HG03432 (cell line): Measurements from ENCODE around the gene AIF1.

Source experiments
- ATAC-seq: cut with Tn5 transposase; IDR thresholded peaks from one replicate; pipeline ENCODE4 v1.9.1; 2021; ENCODE audit warnings: mild to moderate bottlenecking, moderate library complexity; ENCODE audit not compliant: unreplicated experiment

The AIF1 gene

GRCh38 chr6:31614684-31615578 lies at the start of gene AIF1:
Gene AIF1 (plus strand): TSS chr6:31615234. CDS start chr6:31615330, 96 bp downstream.
- no peak for ATAC-seq

- ATAC-seq = no peak
Observed at GRCh38 chr6:31567531-31568370, 47.3 kb upstream of the AIF1 start.

DNA sequence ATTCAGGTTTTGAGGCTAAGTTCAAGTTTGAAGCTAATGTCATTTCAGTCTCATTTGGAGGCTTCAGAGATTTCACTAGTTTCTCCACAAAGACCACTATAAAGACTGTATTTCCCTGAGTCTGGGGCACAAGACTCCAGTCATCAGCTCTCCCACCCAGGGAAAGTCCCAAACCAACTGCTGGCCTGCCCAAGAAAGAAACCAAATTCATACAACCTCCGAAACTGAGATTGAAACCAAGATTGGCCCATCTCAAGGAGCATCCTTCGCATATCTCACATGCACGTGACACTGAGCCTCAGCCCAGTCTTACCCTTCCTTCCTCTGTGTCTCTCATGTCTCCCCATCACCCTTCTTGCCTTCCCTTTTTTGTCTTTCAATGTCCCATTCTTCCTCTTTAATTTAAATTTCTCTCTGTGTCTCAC lies 46.5 kb upstream of the AIF1 start:
- peak; percentile 66 for ATAC-seq

- ATAC-seq = no peak
Observed at GRCh38 chr6:31569861-31570536, 45.0 kb upstream of the AIF1 start.

DNA sequence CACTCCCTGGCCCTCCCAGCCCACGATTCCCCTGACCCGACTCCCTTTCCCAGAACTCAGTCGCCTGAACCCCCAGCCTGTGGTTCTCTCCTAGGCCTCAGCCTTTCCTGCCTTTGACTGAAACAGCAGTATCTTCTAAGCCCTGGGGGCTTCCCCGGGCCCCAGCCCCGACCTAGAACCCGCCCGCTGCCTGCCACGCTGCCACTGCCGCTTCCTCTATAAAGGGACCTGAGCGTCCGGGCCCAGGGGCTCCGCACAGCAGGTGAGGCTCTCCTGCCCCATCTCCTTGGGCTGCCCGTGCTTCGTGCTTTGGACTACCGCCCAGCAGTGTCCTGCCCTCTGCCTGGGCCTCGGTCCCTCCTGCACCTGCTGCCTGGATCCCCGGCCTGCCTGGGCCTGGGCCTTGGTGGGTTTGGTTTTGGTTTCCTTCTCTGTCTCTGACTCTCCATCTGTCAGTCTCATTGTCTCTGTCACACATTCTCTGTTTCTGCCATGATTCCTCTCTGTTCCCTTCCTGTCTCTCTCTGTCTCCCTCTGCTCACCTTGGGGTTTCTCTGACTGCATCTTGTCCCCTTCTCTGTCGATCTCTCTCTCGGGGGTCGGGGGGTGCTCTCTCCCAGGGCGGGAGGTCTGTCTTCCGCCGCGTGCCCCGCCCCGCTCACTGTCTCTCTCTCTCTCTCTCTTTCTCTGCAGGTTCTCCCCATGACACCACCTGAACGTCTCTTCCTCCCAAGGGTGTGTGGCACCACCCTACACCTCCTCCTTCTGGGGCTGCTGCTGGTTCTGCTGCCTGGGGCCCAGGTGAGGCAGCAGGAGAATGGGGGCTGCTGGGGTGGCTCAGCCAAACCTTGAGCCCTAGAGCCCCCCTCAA lies 42.8 kb upstream of the AIF1 start, which contains the start of gene LTA:
LTA (plus strand) TSS at position 249 of the 871 bp plus-strand sequence; CDS start at position 703, 454 bp downstream.
- ATAC-seq = peak; percentile 33

GRCh38 chr6:31573239-31574105 lies 41.6 kb upstream of the AIF1 start:
- ATAC-seq = no peak

DNA sequence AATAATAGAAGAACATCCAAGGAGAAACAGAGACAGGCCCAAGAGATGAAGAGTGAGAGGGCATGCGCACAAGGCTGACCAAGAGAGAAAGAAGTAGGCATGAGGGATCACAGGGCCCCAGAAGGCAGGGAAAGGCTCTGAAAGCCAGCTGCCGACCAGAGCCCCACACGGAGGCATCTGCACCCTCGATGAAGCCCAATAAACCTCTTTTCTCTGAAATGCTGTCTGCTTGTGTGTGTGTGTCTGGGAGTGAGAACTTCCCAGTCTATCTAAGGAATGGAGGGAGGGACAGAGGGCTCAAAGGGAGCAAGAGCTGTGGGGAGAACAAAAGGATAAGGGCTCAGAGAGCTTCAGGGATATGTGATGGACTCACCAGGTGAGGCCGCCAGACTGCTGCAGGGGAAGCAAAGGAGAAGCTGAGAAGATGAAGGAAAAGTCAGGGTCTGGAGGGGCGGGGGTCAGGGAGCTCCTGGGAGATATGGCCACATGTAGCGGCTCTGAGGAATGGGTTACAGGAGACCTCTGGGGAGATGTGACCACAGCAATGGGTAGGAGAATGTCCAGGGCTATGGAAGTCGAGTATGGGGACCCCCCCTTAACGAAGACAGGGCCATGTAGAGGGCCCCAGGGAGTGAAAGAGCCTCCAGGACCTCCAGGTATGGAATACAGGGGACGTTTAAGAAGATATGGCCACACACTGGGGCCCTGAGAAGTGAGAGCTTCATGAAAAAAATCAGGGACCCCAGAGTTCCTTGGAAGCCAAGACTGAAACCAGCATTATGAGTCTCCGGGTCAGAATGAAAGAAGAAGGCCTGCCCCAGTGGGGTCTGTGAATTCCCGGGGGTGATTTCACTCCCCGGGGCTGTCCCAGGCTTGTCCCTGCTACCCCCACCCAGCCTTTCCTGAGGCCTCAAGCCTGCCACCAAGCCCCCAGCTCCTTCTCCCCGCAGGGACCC lies 40.6 kb upstream of the AIF1 start:
- ATAC-seq = no peak

DNA sequence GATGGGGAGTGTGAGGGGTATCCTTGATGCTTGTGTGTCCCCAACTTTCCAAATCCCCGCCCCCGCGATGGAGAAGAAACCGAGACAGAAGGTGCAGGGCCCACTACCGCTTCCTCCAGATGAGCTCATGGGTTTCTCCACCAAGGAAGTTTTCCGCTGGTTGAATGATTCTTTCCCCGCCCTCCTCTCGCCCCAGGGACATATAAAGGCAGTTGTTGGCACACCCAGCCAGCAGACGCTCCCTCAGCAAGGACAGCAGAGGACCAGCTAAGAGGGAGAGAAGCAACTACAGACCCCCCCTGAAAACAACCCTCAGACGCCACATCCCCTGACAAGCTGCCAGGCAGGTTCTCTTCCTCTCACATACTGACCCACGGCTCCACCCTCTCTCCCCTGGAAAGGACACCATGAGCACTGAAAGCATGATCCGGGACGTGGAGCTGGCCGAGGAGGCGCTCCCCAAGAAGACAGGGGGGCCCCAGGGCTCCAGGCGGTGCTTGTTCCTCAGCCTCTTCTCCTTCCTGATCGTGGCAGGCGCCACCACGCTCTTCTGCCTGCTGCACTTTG lies 39.6 kb upstream of the AIF1 start, which contains the start of gene TNF:
TNF (plus strand) TSS at position 231 of the 567 bp plus-strand sequence; CDS start at position 408, 177 bp downstream.
- ATAC-seq = no peak

- ATAC-seq = no peak
Observed at GRCh38 chr6:31575952-31576685, 38.9 kb upstream of the AIF1 start.

DNA sequence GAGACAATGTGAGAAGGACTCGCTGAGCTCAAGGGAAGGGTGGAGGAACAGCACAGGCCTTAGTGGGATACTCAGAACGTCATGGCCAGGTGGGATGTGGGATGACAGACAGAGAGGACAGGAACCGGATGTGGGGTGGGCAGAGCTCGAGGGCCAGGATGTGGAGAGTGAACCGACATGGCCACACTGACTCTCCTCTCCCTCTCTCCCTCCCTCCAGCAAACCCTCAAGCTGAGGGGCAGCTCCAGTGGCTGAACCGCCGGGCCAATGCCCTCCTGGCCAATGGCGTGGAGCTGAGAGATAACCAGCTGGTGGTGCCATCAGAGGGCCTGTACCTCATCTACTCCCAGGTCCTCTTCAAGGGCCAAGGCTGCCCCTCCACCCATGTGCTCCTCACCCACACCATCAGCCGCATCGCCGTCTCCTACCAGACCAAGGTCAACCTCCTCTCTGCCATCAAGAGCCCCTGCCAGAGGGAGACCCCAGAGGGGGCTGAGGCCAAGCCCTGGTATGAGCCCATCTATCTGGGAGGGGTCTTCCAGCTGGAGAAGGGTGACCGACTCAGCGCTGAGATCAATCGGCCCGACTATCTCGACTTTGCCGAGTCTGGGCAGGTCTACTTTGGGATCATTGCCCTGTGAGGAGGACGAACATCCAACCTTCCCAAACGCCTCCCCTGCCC lies 38.0 kb upstream of the AIF1 start:
- no peak for ATAC-seq

- ATAC-seq = no peak
Observed at GRCh38 chr6:31577579-31577966, 37.5 kb upstream of the AIF1 start.

DNA sequence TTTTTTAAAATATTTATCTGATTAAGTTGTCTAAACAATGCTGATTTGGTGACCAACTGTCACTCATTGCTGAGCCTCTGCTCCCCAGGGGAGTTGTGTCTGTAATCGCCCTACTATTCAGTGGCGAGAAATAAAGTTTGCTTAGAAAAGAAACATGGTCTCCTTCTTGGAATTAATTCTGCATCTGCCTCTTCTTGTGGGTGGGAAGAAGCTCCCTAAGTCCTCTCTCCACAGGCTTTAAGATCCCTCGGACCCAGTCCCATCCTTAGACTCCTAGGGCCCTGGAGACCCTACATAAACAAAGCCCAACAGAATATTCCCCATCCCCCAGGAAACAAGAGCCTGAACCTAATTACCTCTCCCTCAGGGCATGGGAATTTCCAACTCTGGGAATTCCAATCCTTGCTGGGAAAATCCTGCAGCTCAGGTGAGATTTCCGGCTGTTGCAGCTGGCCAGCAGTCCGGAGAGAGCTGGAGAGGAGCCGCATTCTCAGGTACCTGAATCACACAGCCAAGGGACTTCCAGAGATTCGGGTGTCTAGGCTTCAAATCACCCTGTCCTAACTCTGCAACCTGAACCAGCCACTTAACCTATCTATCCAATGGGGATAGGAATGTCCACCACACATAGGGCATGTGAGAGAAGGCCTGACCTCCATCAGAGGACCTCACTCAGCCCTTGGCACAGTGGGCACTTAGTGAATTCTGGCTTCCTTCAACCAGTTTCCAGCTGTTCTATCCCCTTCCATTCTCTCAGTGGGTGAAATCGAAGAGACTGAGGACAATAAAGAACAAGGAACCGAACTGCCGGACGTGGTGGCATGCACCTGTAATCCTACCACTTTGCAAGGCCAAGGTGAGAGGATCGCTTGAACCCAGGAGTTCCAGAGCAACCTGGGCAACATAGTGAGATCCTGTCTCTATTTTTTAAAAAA lies 36.6 kb upstream of the AIF1 start:
- ATAC-seq = no peak

DNA sequence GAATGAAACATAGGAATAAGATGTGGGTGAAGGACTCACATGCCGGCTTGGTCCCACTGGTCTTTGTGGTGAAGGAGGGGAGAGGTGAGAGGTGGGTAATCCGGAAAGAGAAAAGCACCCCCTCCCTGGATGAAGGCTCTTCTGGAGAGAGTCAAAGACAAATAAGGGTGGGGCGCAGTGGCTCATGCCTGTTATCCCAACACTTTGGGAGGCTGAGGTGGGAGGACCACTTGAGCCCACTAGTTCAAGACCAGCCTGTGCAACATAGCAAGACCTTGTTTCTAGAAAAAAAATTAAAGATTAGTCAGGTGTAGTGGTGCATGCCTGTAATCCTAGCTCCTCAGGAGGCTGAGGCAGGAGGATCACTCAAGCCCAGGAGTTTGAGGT lies 35.9 kb upstream of the AIF1 start:
- ATAC-seq = no peak

- ATAC-seq = no peak
Observed at GRCh38 chr6:31579546-31580437, 35.2 kb upstream of the AIF1 start.
